Measurements from ENCODE around the gene CEP290.

CEP290 gene, protein sequence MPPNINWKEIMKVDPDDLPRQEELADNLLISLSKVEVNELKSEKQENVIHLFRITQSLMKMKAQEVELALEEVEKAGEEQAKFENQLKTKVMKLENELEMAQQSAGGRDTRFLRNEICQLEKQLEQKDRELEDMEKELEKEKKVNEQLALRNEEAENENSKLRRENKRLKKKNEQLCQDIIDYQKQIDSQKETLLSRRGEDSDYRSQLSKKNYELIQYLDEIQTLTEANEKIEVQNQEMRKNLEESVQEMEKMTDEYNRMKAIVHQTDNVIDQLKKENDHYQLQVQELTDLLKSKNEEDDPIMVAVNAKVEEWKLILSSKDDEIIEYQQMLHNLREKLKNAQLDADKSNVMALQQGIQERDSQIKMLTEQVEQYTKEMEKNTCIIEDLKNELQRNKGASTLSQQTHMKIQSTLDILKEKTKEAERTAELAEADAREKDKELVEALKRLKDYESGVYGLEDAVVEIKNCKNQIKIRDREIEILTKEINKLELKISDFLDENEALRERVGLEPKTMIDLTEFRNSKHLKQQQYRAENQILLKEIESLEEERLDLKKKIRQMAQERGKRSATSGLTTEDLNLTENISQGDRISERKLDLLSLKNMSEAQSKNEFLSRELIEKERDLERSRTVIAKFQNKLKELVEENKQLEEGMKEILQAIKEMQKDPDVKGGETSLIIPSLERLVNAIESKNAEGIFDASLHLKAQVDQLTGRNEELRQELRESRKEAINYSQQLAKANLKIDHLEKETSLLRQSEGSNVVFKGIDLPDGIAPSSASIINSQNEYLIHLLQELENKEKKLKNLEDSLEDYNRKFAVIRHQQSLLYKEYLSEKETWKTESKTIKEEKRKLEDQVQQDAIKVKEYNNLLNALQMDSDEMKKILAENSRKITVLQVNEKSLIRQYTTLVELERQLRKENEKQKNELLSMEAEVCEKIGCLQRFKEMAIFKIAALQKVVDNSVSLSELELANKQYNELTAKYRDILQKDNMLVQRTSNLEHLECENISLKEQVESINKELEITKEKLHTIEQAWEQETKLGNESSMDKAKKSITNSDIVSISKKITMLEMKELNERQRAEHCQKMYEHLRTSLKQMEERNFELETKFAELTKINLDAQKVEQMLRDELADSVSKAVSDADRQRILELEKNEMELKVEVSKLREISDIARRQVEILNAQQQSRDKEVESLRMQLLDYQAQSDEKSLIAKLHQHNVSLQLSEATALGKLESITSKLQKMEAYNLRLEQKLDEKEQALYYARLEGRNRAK (N-terminal part only)
- total RNA-seq: 49.6 to 70.8 reads per million in 2 experiments

DNA sequence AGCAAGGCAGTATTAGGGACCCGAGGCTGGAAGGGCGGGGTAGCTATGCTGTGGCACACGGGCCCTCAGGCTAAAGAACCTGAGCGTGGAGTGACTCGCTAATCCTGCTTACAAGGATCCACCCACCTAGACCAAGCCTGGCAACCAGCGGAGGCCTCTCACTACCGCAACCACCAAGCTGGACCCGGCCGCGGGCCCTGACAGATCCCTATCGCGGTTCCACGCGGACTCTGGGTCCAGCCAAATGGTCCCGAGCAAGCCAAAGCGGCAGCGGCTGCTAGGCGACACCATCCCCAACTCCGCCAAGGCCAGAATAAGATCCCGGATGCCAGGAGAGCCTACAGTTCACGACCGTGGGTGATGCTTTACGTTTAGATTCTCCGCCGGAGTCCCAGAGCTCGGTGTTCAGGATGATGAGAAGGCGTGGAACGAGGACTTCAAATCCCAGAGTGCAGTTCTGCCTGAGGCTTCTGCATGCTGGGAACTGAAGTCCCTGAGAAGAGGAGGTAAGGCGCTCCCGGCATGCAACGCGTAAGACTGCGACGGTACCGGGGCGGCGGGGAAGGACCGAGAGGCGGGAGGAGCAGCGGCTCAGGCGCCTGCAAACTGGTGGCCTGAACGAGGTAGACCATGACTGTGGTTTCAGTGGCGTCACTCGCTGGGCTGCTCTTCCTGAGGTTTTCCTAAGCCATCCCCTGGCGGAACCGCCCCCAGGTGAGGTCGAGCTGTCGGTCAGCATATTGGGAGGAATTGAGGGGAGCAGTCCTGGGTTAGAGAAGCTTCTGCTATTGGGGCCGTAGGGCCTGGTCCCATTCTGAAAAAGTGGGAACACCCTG lies at the start of gene CEP290, which contains the start of gene TMTC3:
Gene CEP290 (minus strand): TSS at position 315 of the 836 bp plus-strand sequence. CDS start 781 bp downstream, outside the sequence.
Gene TMTC3 (plus strand): TSS at position 534 of the 836 bp plus-strand sequence. CDS start 6,009 bp downstream, outside the sequence.
- DNase-seq (ENCODE audit: low read depth): peak; percentile 91

DNA sequence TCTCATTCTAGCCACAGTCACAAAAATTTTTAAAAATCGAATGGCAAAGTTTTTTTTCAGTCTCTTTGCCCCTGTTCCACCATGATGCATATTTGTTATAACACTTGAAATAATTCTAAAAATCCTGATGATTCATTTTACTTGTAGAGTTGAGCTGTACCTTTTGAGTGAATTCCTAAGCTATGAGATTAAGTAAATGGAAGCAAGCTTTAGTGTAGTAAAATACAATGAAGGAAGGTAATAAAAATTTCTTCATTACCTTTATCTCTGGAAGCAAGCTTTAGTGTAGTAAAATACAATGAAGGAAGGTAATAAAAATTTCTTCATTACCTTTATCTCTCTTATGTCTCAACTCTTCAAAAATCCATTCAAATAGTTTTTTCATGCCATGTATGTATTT lies 46.3 kb upstream of the CEP290 start:
- no peak for DNase-seq (ENCODE audit: low read depth)

DNA sequence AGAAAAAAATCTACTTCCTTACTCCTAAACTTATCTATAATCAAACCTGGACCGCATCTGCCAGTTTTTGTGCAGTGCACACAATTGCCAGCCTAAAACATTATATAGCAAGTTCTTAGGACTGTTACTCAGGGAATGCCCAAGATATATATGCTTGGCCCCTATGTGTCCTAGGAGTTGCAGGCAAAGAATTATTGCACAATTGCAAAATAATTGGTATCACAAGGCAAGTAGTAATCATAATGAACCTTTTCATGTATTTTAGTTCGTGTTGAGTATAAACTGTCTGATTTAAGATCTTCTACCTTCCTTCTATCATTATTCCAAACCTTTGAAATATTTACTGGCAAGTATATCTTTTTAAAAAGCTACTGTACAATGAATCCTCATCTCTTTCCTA lies 45.7 kb upstream of the CEP290 start:
- DNase-seq (ENCODE audit: low read depth): no peak

GRCh38 chr12:88185988-88186387 lies 44.1 kb upstream of the CEP290 start:
- no peak for DNase-seq (ENCODE audit: low read depth)

DNA sequence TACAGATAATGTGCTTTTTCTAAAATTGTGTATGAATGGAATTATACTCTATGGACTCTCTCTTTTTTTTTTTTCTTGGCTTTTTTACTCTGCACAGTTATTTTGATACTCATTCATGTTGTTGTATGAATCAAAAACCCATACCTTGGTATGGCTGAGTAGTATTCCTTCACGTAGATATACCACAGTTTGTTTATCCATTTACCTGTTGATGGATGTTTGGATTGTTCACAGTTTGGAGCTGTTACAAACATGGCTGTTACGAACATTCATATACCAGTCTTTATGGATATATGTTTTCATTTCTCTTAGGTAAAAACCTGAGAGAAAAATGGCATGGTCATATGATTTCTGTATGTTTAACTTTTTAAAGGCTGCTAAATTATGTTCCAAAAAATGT lies 43.4 kb upstream of the CEP290 start:
- DNase-seq (ENCODE audit: low read depth): no peak

DNA sequence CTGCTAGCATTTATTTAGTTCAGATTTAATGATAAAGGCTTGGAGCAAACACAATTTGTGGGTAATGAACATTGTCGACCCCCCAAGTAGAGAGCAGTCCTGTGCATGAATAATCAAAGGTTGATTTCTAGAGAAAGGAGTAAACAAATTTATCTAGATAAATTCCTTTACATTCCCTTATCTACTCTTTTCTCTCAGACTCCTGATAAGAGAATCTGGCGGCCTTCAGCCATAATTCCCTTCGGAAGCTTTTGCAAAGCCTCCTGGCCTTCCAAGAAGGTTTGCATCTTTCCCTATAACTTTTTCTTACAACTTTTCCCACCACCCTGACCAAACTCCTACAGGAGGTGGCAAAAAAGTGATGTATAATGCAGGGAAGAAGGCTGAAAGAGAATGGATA lies 42.3 kb upstream of the CEP290 start:
- no peak for DNase-seq (ENCODE audit: low read depth)

DNA sequence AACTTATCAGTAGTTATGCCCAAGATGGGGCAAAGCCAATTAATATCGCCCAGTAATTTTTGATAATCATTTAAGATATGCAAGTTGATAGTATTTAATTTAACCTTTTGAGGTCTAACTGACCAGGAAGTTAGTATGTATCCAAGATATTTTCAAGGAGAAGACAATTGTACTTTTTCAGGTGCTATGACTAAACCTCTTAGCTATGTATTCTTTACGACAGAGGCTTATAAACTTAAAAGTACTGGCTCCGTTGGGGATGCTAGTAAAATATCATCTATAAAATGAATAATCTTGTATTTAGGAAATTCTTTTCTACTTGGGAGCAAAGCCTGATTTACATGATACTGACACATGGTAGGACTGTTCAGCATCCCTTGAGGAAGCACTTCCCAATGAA lies 40.5 kb upstream of the CEP290 start:
- no peak for DNase-seq (ENCODE audit: low read depth)

GRCh38 chr12:88181881-88182280 lies 40.0 kb upstream of the CEP290 start:
- DNase-seq (ENCODE audit: low read depth): no peak

GRCh38 chr12:88179436-88180014 lies 37.6 kb upstream of the CEP290 start:
- no peak for DNase-seq (ENCODE audit: low read depth)

- no peak for DNase-seq (ENCODE audit: low read depth)
These were observed 33.7 kb upstream of the CEP290 start for GRCh38 chr12:88175544-88175943.

GRCh38 chr12:88172844-88173407 lies 31.0 kb upstream of the CEP290 start:
- no peak for DNase-seq (ENCODE audit: low read depth)

- no peak for DNase-seq (ENCODE audit: low read depth)
These were observed 25.5 kb upstream of the CEP290 start for GRCh38 chr12:88167384-88167783.

DNA sequence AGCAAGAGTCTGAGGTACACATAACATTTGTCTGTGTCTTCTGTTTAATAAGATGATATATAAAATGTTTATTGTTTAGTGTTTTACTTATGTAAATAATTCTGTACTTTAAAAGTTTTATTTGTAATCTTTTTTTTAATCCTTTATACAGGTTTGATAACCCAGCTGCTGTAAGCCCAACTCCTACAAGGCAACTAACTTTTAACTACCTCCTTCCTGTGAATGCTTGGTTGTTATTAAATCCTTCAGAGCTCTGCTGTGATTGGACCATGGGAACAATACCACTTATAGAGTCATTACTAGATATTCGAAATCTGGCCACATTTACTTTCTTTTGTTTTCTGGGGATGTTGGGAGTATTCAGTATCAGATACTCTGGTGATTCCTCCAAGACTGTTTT lies 24.3 kb upstream of the CEP290 start:
- no peak for DNase-seq (ENCODE audit: low read depth)

GRCh38 chr12:88163371-88163770 lies 21.5 kb upstream of the CEP290 start:
- no peak for DNase-seq (ENCODE audit: low read depth)

DNA sequence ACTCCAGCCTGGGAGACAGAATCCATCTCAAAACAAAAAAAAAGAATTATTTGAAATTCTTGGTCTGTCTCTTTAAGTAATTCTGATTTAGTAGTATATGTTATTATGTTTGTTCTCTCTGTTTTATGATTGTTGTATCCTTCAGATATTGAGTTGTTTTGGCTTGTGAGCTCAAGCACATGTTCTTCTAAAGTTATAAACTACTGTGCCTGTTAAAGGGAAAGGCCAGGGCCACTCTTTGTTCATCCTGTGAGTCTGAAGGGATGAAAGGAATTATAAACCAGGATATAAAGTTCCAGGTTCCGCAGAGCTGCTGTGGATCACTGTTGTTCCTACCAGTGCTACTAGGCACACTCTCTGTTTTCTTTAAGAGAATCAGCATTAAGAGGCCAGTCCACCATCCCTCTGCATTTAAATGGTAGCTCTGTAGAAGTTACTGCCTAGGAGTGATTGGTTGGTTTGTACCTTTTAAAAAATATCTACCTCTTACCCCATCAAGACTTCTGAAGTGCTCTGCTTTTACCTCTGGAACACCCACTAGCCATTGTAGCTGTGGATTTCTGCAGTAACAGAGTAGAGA lies 14.3 kb upstream of the CEP290 start:
- DNase-seq (ENCODE audit: low read depth): no peak

DNA sequence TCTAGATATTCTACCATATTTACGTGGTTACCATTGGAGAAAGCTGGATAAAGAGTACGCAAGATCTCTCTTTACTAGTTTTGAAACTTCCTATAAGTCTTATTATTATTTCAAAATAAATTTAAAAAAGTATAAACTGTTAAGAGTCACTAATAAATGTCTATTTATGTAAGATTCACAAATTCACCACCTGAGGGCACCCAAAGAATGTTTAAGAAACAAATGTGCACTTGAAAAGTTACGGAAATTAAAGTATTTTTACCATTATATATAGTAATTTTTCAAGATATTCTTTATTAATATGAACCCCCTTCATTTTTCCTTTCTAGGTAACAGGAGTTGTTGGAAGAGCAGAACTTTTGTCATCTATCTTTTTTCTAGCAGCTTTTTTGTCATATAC lies 12.1 kb upstream of the CEP290 start:
- DNase-seq (ENCODE audit: low read depth): no peak

- DNase-seq (ENCODE audit: low read depth): no peak
These were observed 8.2 kb upstream of the CEP290 start for GRCh38 chr12:88150063-88150462.

- DNase-seq (ENCODE audit: low read depth): no peak
These were observed 3.9 kb upstream of the CEP290 start for GRCh38 chr12:88145567-88146505.
